ENCODE results near the gene FAM53B. TPM values are rescaled to one million over a fixed set of nuclear protein-coding genes. Genes with fewer than 3 reads are reported as not detected.

FAM53B gene
- polyA plus RNA-seq, 1 of the 3 experiments (the other 2 are of a cell fraction) = 5.6 TPM

DNA sequence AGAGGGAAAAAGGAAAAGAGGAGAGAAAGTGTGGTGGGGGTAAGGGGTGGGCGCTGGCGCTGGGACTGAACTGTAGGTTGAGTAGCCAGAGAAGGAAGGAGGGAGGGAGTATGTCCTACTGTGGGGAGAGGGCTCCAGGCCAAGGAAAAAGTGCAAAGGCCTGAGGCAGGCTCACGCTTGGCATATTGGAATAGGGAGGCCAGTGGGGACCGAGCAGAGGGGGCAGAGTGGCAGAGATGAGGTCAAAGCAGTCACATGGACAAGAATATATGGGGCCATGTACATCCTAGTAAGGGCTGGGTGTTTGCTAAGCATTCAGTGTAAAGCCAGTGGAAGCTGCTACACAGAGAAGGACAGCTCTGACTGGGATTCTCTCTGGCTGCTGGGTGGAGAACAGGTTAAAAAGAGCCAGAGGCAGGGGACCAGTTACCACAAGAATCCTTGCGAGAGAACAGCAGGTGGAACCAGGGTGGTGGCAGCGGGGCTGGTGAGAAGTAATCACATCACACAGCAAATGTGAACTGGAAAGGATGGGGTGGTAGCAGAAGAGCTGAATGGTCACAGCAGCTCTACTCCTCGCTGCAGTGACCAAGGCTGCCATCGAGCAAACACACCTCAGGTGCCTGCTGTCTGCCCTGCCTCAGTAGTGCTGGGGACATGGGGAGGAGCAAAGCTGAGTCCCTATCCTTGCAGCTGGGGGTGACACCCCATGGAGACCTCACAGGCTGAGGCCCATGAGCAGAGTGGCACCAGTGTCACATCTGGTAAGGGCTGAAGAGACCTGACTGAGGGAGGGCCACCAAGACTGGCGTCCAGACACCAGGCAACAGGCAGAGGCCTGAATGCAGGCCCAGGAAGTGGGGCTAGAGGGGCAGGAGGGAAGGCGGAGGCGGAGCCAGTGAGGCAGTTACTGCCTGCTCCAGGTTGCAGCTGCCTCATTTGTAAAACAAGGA is 39.5 kb downstream of the FAM53B start:
- WGBS (ENCODE audit: low lambda C conversion rate) = 95% methylated on average over 9 of the region's 11 CpGs
- ChIA-PET POLR2A (interaction anchor here (1.2 kb wide), 1 partner anchor 13 kb away, joined by 3 read pairs; no protein-coding TSS in a partner anchor), CTCF (interaction anchor here (0.7 to 2.7 kb wide), 2 partner anchors 34 to 174 kb away, joined by 3 to 8 read pairs; no protein-coding TSS in a partner anchor)
- H4K20me1 ChIP-seq (ENCODE audit: insufficient read depth) = no peaks in the 10 kb centered on the region
- no peaks in the 10 kb centered on the region for H3K79me2 ChIP-seq (ENCODE audit: insufficient read depth)
- peak overlapping the region in 1 of 2 experiments; percentile 43; a peak in 1 of 4 replicates for H3K27ac ChIP-seq (ENCODE audit: low read depth in 2 of 2, low read length in 1 of 2)
- no peak for TF ChIP-seq FOXM1 (IDR thresholded peaks at IDR 0.05; ENCODE audit: low read depth)
- TF ChIP-seq EP300 (IDR thresholded peaks at IDR 0.05; ENCODE audit: borderline replicate concordance in 1 of 2, low read depth in 1 of 2, low read length in 1 of 2) = no peak
- no peak for TF ChIP-seq NRF1 (IDR thresholded peaks at IDR 0.05; ENCODE audit: low read depth, low read length)
- TF ChIP-seq MXI1 (IDR thresholded peaks at IDR 0.05; ENCODE audit: low read depth, low read length) = no peak
- TF ChIP-seq RCOR1 (IDR thresholded peaks at IDR 0.05; ENCODE audit: low read length) = no peak
- no peak for TF ChIP-seq FOXJ3 (CRISPR knock-in tag; IDR thresholded peaks at IDR 0.05)
- no peak for TF ChIP-seq NFIC (IDR thresholded peaks at IDR 0.05; ENCODE audit: borderline replicate concordance)
- no peak for TF ChIP-seq SMC3 (IDR thresholded peaks at IDR 0.05; ENCODE audit: low read depth, low read length)
- no peak for TF ChIP-seq CHD2 (IDR thresholded peaks at IDR 0.05; ENCODE audit: low read length, partially characterized antibody)
- TF ChIP-seq RXRA (IDR thresholded peaks at IDR 0.05; ENCODE audit: borderline replicate concordance, low read depth) = no peak
- TF ChIP-seq RFX5 (IDR thresholded peaks at IDR 0.05; ENCODE audit: low read length) = no peak
- TF ChIP-seq ELF1 (IDR thresholded peaks at IDR 0.05) = no peak
- no peak for TF ChIP-seq SIN3A (IDR thresholded peaks at IDR 0.05; ENCODE audit: borderline replicate concordance, low read depth, low read length)
- TF ChIP-seq, protein P1, sequence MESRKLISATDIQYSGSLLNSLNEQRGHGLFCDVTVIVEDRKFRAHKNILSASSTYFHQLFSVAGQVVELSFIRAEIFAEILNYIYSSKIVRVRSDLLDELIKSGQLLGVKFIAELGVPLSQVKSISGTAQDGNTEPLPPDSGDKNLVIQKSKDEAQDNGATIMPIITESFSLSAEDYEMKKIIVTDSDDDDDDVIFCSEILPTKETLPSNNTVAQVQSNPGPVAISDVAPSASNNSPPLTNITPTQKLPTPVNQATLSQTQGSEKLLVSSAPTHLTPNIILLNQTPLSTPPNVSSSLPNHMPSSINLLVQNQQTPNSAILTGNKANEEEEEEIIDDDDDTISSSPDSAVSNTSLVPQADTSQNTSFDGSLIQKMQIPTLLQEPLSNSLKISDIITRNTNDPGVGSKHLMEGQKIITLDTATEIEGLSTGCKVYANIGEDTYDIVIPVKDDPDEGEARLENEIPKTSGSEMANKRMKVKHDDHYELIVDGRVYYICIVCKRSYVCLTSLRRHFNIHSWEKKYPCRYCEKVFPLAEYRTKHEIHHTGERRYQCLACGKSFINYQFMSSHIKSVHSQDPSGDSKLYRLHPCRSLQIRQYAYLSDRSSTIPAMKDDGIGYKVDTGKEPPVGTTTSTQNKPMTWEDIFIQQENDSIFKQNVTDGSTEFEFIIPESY (IDR thresholded peaks at IDR 0.05; ENCODE audit: borderline replicate concordance, low read depth) = no peak
- no peak for TF ChIP-seq MEF2A (IDR thresholded peaks at IDR 0.05; ENCODE audit: borderline replicate concordance, low read depth)
- no peak for TF ChIP-seq JUND (IDR thresholded peaks at IDR 0.05)
- H3K9me2 ChIP-seq = no peaks in the 10 kb centered on the region
- no peak overlapping the region for H3K4me2 ChIP-seq
- no peak overlapping the region for H3K4me3 ChIP-seq (ENCODE audit: low read depth in 2 of 2, low read length in 1 of 2)
- H3F3A ChIP-seq (replicated peaks; ENCODE audit: insufficient read depth) = no peaks in the 10 kb centered on the region
- no peaks in the 10 kb centered on the region for H3K27me3 ChIP-seq (ENCODE audit: insufficient read depth)
- peaks cover 0 to 25% of the 10 kb centered on the region in 2 experiments for H3K36me3 ChIP-seq (replicated peaks in 1 of 2; ENCODE audit: control insufficient read depth in 1 of 2, insufficient read depth in 2 of 2, low read length in 1 of 2)
- DNase-seq = no peak
- H2AFZ ChIP-seq (ENCODE audit: low read depth) = no peak overlapping the region
- no peak overlapping the region for H3K9ac ChIP-seq
- H3K9me3 ChIP-seq = no peaks in the 10 kb centered on the region
- H3K4me1 ChIP-seq (ENCODE audit: control insufficient read depth in 1 of 2, insufficient read depth in 2 of 2, low read depth in 1 of 2, low read length in 1 of 2) = peaks cover 0 to 94% of the 10 kb centered on the region in 2 experiments; a peak in 2 of 4 replicates
